Stimulated activated CD8-positive, alpha-beta memory T cell treated with anti-CD3 and anti-CD28 coated beads, Interleukin-15, amount 100 ng/mL, for 48 hours (primary cell): ENCODE results near the gene COA4.

Experiments used
- DNase-seq, 2 donors: peaks; one replicate each; pipeline ENCODE4 v3.0.0-alpha.2; 2020; ENCODE audit warnings: low read depth in 2 of 2

COA4 gene

GRCh38 chr11:73866095-73866579, 10.5 kb downstream of the COA4 start:
- DNase-seq = no peak

GRCh38 chr11:73862986-73863385, 13.7 kb downstream of the COA4 start:
- no peak for DNase-seq

- no peak for DNase-seq
Observed at GRCh38 chr11:73860202-73860601, 16.4 kb downstream of the COA4 start.

- DNase-seq = no peak
Observed at GRCh38 chr11:73859671-73860070, 17.0 kb downstream of the COA4 start.

GRCh38 chr11:73856031-73856567, 20.5 kb downstream of the COA4 start:
- DNase-seq = no peak

- DNase-seq = no peak
Observed at GRCh38 chr11:73854680-73855079, 22.0 kb downstream of the COA4 start.

- no peak for DNase-seq
Observed at GRCh38 chr11:73852049-73852448, 24.6 kb downstream of the COA4 start.

GRCh38 chr11:73851046-73851764, 25.4 kb downstream of the COA4 start:
- no peak for DNase-seq

- no peak for DNase-seq
Observed at GRCh38 chr11:73839123-73839457, 37.6 kb downstream of the COA4 start.

GRCh38 chr11:73838443-73839122, 38.1 kb downstream of the COA4 start:
- no peak for DNase-seq

- DNase-seq = no peak
Observed at GRCh38 chr11:73833067-73833466, 43.6 kb downstream of the COA4 start.

GRCh38 chr11:73830261-73830660, 46.4 kb downstream of the COA4 start:
- DNase-seq = no peak
